Peyer's patch (tissue), 4 donors: Measurements from ENCODE around the gene HYCC1.

ENCODE experiments used
- POLR2A ChIP-seq, 2 donors: fragments of 450-650 bp; IDR thresholded peaks; one replicate each; pipeline ENCODE4 v1.5.1; 2017; ENCODE audit warnings: antibody characterized with exemption in 2 of 2, mild to moderate bottlenecking in 2 of 2, moderate library complexity in 2 of 2
- TF ChIP-seq, protein P1 (sequence below), 6 experiments: fragments of 450-650 bp in 4 of 6; fragments of 200-600 bp in 2 of 6; sonication (generic) in 1 of 6; IDR thresholded peaks; one replicate each; pipeline ENCODE4 v1.5.1; 2017 to 2019; ENCODE audit warnings: antibody characterized with exemption in 6 of 6, mild to moderate bottlenecking in 3 of 6, moderate library complexity in 1 of 6

DNA sequence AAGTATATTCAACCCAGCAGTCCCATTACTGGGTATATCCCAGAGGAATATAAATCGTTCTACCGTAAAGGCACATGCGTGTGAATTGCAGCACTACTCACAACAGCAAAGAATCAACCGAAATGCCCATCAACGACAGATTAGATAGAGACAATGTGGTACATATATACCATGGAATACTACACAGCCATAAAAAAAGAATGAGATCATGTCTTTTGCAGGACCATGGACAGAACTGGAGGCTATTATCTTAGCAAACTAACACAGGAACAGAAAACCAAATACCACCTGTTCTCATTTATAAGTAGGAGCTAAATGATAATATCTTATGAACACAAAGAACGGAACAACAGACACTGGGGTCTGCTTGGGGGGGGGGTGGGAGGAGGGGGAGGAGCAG lies 47.4 kb upstream of the HYCC1 start:
- TF ChIP-seq, protein P1, sequence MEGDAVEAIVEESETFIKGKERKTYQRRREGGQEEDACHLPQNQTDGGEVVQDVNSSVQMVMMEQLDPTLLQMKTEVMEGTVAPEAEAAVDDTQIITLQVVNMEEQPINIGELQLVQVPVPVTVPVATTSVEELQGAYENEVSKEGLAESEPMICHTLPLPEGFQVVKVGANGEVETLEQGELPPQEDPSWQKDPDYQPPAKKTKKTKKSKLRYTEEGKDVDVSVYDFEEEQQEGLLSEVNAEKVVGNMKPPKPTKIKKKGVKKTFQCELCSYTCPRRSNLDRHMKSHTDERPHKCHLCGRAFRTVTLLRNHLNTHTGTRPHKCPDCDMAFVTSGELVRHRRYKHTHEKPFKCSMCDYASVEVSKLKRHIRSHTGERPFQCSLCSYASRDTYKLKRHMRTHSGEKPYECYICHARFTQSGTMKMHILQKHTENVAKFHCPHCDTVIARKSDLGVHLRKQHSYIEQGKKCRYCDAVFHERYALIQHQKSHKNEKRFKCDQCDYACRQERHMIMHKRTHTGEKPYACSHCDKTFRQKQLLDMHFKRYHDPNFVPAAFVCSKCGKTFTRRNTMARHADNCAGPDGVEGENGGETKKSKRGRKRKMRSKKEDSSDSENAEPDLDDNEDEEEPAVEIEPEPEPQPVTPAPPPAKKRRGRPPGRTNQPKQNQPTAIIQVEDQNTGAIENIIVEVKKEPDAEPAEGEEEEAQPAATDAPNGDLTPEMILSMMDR (IDR thresholded peaks at IDR 0.05) = no peak
- TF ChIP-seq POLR2A (IDR thresholded peaks at IDR 0.05) = no peak
